Activated CD8-positive, alpha-beta T cell treated with anti-CD3 and anti-CD28 coated beads, Interleukin-2, amount 10 ng/mL, durations not matched to agents 7 days and 5 days (primary cell): ENCODE data around the gene NOL12. TPM values are rescaled to one million over a fixed set of nuclear protein-coding genes. Genes with fewer than 3 reads are reported as not detected.

Experiments used
- ATAC-seq: fragments of 150-1000 bp; cut with Tn5 transposase; one replicate; pipeline ENCODE4 v1.10.0; 2021; ENCODE audit warnings: moderate library complexity
- CTCF ChIA-PET: fragments of 350-600 bp; sonication (Branson Sonifier 250); formaldehyde crosslinking; loops from one replicate; lab custom pipeline; 2021; ENCODE audit warnings: antibody characterized with exemption; lab: Charles Lee
- POLR2A ChIA-PET: fragments of 350-600 bp; sonication (Branson Sonifier 250); formaldehyde crosslinking; loops from one replicate; lab custom pipeline; 2021; ENCODE audit warnings: antibody characterized with exemption; lab: Charles Lee
- DNase-seq: peaks from one replicate; pipeline ENCODE4 v3.0.0-alpha.2; 2020
- H3K27ac Mint-ChIP-seq: one replicate; pipeline ENCODE4 v1.8.0; 2021; ENCODE audit warnings: mild to moderate bottlenecking, mixed read lengths
- H3K27me3 Mint-ChIP-seq: one replicate; pipeline ENCODE4 v1.8.0; 2021; ENCODE audit warnings: low read depth, mixed read lengths
- H3K36me3 Mint-ChIP-seq: one replicate; pipeline ENCODE4 v1.8.0; 2021; ENCODE audit warnings: low read depth, mixed read lengths
- H3K4me1 Mint-ChIP-seq: one replicate; pipeline ENCODE4 v1.8.0; 2021; ENCODE audit warnings: low read depth, mixed read lengths
- H3K4me3 Mint-ChIP-seq: one replicate; pipeline ENCODE4 v1.8.0; 2021; ENCODE audit warnings: mild to moderate bottlenecking, mixed read lengths
- H3K9me3 Mint-ChIP-seq: one replicate; pipeline ENCODE4 v1.8.0; 2022; ENCODE audit warnings: mixed read lengths; ENCODE audit not compliant: insufficient read depth
- total RNA-seq, 2 experiments: library from RNA; stranded (reverse); gene quantifications; one replicate each; pipeline ENCODE4 v1.2.3, GENCODE V29; 2021

The NOL12 gene
- total RNA-seq, 2 experiments from 2014 or later, result 42.6 to 45.3 TPM

DNA sequence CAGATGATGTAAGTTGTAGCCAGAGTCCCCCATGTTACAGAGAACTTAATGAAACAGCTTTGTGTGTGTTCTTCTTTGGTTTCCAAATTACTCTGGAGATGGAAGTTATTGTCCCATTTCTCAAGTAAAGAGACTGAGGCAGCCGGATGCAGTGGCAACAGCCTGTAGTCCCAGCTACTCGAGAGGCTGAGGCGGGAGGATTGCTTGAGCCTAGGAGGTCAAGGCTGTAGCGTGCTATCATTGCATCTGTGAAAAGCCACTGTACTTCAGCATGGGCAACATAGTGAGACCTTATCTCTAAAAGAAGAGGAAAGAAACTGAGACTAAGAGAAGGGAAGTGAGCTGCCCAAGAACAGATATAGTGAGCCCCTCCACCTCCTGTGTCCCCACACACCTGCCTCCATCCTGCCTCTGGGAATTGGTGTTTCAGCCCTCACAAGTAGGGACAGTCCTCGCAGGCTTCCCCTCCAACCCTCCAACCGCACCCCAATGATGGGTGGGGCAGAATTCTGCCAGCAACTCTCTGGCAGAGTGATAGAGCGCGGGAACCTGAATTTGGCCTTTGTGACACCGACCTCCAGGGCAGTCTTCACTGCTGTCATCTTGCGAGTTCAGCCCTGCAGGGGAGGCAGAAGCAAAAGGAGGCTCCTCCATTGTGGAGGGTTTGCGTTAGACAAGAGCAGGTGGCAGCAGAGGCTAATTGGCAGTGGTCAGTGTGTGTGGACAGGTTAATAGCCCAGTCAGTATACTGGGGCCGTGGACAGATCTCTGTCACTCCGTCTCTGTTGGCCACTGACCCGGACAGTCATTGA, 26.0 kb upstream of the NOL12 start:
- ATAC-seq (no peak), DNase-seq (no peak)
- H3K27me3 Mint-ChIP-seq, result no peaks in the 10 kb centered on the region
- ChIA-PET CTCF (interaction anchor here (1.4 to 9.5 kb wide), 10 partner anchors 17 to 203 kb away, joined by 3 to 241 read pairs (median 8); partner anchors contain the start of genes GGA1, LGALS1 and SH3BP1), POLR2A (interaction anchor here (0.7 to 4.1 kb wide), 4 partner anchors 11 to 32 kb away, joined by 3 to 33 read pairs (median 9); partner anchors contain the start of gene LGALS1)
- H3K36me3 Mint-ChIP-seq, result peaks cover 20% of the 10 kb centered on the region
- H3K4me3 Mint-ChIP-seq, result peak overlapping the region; percentile 87
- peaks cover 39% of the 10 kb centered on the region for H3K4me1 Mint-ChIP-seq
- no peaks in the 10 kb centered on the region for H3K9me3 Mint-ChIP-seq
- peak overlapping the region; percentile 64 for H3K27ac Mint-ChIP-seq

- Mint-ChIP-seq H3K27ac (peak overlapping the region; percentile 64), H3K27me3 (no peaks in the 10 kb centered on the region), H3K9me3 (no peaks in the 10 kb centered on the region), H3K36me3 (peaks cover 25% of the 10 kb centered on the region), H3K4me3 (peak overlapping the region; percentile 87), H3K4me1 (peaks cover 39% of the 10 kb centered on the region)
- ATAC-seq, result no peak
- POLR2A ChIA-PET, result interaction anchor here (0.8 to 4.1 kb wide), 4 partner anchors 11 to 52 kb away, joined by 3 to 33 read pairs (median 9); partner anchors contain the start of genes GGA1 and LGALS1
- CTCF ChIA-PET, result interaction anchor here (1.0 to 9.5 kb wide), 9 partner anchors 17 to 203 kb away, joined by 3 to 241 read pairs (median 5); partner anchors contain the start of genes GGA1, LGALS1 and SH3BP1
- DNase-seq, result no peak
These were observed 25.5 kb upstream of the NOL12 start for GRCh38 chr22:37660709-37661045.

- DNase-seq (peak; percentile 57), ATAC-seq (no peak)
- Mint-ChIP-seq H3K27me3 (no peaks in the 10 kb centered on the region), H3K4me1 (peaks cover 43% of the 10 kb centered on the region), H3K4me3 (peak overlapping the region; percentile 28), H3K36me3 (peaks cover 24% of the 10 kb centered on the region), H3K27ac (peak overlapping the region; percentile 73), H3K9me3 (no peaks in the 10 kb centered on the region)
- CTCF ChIA-PET, result interaction anchor here (0.5 to 9.5 kb wide), 13 partner anchors 16 to 227 kb away, joined by 3 to 241 read pairs (median 4); partner anchors contain the start of genes GGA1, LGALS1 and SH3BP1
- POLR2A ChIA-PET, result interaction anchor here (0.5 to 4.1 kb wide), 5 partner anchors 11 to 53 kb away, joined by 3 to 33 read pairs (median 7); partner anchors contain the start of genes GGA1 and LGALS1
These were observed 24.8 kb upstream of the NOL12 start for GRCh38 chr22:37661160-37661924.

- H3K36me3 Mint-ChIP-seq, result peaks cover 29% of the 10 kb centered on the region
- ChIA-PET CTCF (interaction anchor here (1.0 to 9.5 kb wide), 7 partner anchors 15 to 201 kb away, joined by 3 to 241 read pairs (median 4); partner anchors contain the start of genes GGA1, LGALS1 and SH3BP1), POLR2A (interaction anchor here (0.5 to 4.1 kb wide), 5 partner anchors 10 to 120 kb away, joined by 3 to 33 read pairs (median 7); partner anchors contain the start of gene LGALS1)
- H3K27me3 Mint-ChIP-seq, result no peaks in the 10 kb centered on the region
- peak overlapping the region; percentile 18 for H3K27ac Mint-ChIP-seq
- H3K4me3 Mint-ChIP-seq, result no peak overlapping the region
- ATAC-seq (no peak), DNase-seq (no peak)
- peaks cover 43% of the 10 kb centered on the region for H3K4me1 Mint-ChIP-seq
- no peaks in the 10 kb centered on the region for H3K9me3 Mint-ChIP-seq
These were observed 24.1 kb upstream of the NOL12 start for GRCh38 chr22:37662039-37662438.

DNA sequence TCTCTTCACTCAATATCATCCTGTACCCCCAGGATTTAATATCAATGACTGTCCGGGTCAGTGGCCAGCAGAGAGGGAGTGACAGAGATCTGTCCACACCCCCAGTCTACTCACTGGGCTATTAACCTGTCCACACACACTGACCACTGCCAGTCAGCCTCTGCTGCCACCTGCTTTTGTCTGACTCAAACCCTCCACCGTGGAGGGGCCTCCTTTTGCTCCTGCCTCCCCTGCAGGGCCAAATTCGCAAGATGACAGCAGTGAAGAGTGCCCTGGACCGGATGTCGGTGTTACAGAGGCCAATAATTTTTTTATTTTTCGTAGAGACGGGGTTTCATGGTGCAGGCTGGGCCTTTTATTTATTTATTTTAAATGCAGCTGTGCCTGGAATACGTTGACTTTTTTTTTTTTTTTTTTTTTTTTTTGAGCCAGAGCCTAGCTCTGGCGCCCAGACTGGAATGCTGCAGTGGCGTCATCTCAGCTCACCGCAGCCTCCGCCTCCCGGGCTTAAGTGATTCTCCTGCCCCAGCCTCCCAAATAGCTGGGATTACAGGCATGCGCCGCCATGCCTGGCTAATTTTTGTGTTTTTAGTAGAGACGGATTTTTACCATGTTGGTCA, 22.5 kb upstream of the NOL12 start:
- Mint-ChIP-seq H3K36me3 (peaks cover 32% of the 10 kb centered on the region), H3K4me1 (peaks cover 35% of the 10 kb centered on the region), H3K27ac (no peak overlapping the region), H3K9me3 (no peaks in the 10 kb centered on the region), H3K4me3 (no peak overlapping the region), H3K27me3 (no peaks in the 10 kb centered on the region)
- POLR2A ChIA-PET, result interaction anchor here (4.1 kb wide), 1 partner anchor 12 kb away, joined by 33 read pairs; the partner anchor contains the start of gene LGALS1
- CTCF ChIA-PET, result interaction anchor here (1.1 to 9.5 kb wide), 4 partner anchors 14 to 28 kb away, joined by 3 to 241 read pairs (median 110); partner anchors contain the start of genes LGALS1 and SH3BP1
- no peak for ATAC-seq
- DNase-seq, result no peak

DNA sequence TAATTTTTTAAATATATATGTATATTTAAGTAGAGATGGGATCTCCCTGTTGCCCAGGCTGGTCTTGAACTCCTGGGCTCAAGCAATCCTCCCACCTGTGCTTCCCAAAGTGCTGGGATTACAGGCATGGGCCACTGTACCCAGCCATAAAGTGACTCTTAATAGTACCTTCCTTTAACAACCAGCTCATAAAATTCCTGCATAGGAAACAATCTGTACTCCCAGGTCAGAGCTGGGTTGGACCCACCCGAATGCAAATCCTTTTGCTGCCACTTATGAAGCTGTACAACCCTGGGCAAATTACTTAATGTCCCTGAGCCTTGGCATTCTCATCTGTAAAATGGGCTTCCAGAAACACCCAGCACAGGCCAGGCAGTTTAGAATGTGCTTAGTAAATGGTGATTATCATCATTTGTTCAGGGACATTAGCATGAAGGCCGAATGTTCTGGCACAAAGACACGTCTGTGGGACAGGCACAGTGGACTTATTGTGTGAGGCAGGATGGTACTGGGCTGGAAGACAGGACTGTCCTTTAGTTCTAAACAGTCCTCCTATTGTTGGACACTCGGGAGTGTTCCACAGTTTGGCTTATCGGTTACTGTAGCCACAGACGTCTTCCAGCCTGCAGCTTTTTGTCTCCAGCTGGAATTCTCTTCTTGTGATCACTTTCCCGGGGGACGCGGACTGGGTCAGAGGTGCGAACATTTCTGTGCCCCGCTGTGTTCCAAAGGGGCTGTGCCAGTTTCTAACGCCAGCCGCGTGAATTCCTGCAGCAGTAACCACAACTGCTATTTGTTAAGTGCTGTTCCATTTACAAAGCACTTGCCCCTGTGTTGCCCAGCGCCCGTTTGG, 21.7 kb upstream of the NOL12 start:
- no peak for ATAC-seq

GRCh38 chr22:37665487-37665886, 20.7 kb upstream of the NOL12 start:
- Mint-ChIP-seq H3K4me1 (peaks cover 25% of the 10 kb centered on the region), H3K4me3 (no peak overlapping the region), H3K36me3 (peaks cover 34% of the 10 kb centered on the region), H3K27me3 (no peaks in the 10 kb centered on the region), H3K9me3 (no peaks in the 10 kb centered on the region), H3K27ac (no peak overlapping the region)
- ChIA-PET CTCF (interaction anchor here (4.0 kb wide), 1 partner anchor 23 kb away, joined by 20 read pairs; no protein-coding TSS in a partner anchor), POLR2A (no interaction called here)
- ATAC-seq (no peak), DNase-seq (no peak)

More for the DNA sequence above, 21.7 kb upstream of the NOL12 start:
- Mint-ChIP-seq H3K9me3 (no peaks in the 10 kb centered on the region), H3K36me3 (peaks cover 32% of the 10 kb centered on the region), H3K27me3 (no peaks in the 10 kb centered on the region), H3K27ac (no peak overlapping the region), H3K4me3 (no peak overlapping the region), H3K4me1 (peaks cover 35% of the 10 kb centered on the region)
- ChIA-PET POLR2A (interaction anchor here (0.5 kb wide), 1 partner anchor 8 kb away, joined by 3 read pairs; no protein-coding TSS in a partner anchor), CTCF (interaction anchor here (1.1 to 9.5 kb wide), 3 partner anchors 13 to 28 kb away, joined by 3 to 241 read pairs (median 20); partner anchors contain the start of gene LGALS1)
- no peak for DNase-seq

DNA sequence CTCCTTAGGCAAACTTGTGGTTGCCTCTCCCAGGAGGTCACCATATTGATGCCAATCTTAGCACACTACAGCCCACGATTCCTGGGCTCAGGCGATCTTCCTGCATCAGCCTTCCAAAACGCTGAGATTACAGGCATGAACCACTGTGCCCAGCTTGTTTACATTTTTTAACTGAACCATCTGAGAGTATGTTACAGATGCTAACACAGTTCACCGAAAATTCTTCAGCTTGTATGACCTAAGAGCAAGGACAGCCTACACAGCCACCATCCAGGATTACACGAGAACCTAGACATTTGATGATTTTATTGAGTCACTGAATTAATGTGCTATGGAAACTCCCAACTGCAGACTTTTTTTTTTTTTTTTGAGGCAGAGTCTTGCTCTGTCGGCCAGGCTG, 16.6 kb upstream of the NOL12 start:
- H3K9me3 Mint-ChIP-seq, result no peaks in the 10 kb centered on the region
- H3K4me3 Mint-ChIP-seq, result no peak overlapping the region
- H3K36me3 Mint-ChIP-seq, result peaks cover 26% of the 10 kb centered on the region
- CTCF ChIA-PET, result interaction anchor here (1.3 to 15.0 kb wide), 3 partner anchors 9 to 34 kb away, joined by 4 to 241 read pairs (median 31); partner anchors contain the start of gene PDXP
- DNase-seq (no peak), ATAC-seq (no peak)
- H3K27me3 Mint-ChIP-seq, result no peaks in the 10 kb centered on the region
- POLR2A ChIA-PET, result interaction anchor here (0.5 to 0.7 kb wide), 2 partner anchors 18 to 37 kb away, joined by 3 read pairs; no protein-coding TSS in a partner anchor
- H3K4me1 Mint-ChIP-seq, result peaks cover 32% of the 10 kb centered on the region
- no peak overlapping the region for H3K27ac Mint-ChIP-seq

DNA sequence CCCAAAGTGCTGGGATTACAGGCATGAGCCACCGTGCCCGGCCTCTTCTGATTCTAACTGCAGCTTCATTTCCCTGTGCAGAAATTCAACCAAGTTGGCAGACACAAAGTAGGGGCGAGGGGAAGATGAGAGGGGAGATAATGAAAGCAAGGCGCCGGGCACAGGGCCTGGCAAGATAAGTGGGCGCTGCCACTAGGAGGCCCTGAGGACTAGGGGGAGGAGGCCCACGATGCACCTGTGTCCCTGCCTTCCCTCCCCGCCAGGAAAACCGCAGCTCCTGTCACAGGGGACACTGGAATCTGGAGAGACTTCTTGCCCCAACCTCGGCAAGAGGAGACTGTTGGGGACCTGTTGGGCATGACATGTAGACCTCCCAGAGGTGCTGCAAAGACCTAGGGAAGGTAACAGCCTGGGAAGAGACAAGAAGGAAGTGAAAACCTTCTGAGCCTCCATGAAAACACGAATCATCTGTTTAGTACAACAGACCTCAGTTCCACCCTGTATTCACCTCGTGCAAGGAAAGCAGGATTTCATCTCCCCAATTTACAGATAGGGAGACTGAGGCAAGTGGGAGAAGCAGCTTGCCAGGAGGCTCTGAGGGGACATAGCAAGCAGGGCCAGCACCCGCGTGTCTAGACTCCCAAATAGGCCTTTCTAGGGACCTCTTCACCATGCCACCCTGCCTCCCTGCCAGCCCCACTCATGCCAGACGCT, 13.8 kb upstream of the NOL12 start:
- ATAC-seq, result no peak
- no peaks in the 10 kb centered on the region for H3K9me3 Mint-ChIP-seq

More for the DNA sequence above, 13.8 kb upstream of the NOL12 start:
- H3K27me3 Mint-ChIP-seq, result no peaks in the 10 kb centered on the region
- CTCF ChIA-PET, result interaction anchor here (1.2 to 15.0 kb wide), 6 partner anchors 8 to 35 kb away, joined by 3 to 241 read pairs (median 5); partner anchors contain the start of gene PDXP
- peaks cover 16% of the 10 kb centered on the region for H3K36me3 Mint-ChIP-seq
- H3K4me1 Mint-ChIP-seq, result peaks cover 39% of the 10 kb centered on the region
- peak; percentile 40 for DNase-seq
- H3K4me3 Mint-ChIP-seq, result peak overlapping the region; percentile 0
- POLR2A ChIA-PET, result interaction anchor here (1.1 to 1.9 kb wide), 4 partner anchors 9 to 64 kb away, joined by 3 to 7 read pairs (median 4); partner anchors contain the start of gene PDXP
- H3K27ac Mint-ChIP-seq, result peak overlapping the region; percentile 17
